Dedifferentiated amniotic fluid mesenchymal stem cell (primary cell): Measurements from ENCODE around the gene PRSS21.

Experiments used
- DNase-seq: peaks from one replicate; pipeline ENCODE4 v3.0.0-alpha.2; 2016; ENCODE audit errors: extremely low spot score

PRSS21 gene

GRCh38 chr16:2806286-2806685 lies 10.8 kb upstream of the PRSS21 start:
- no peak for DNase-seq

- no peak for DNase-seq
Measured at GRCh38 chr16:2808181-2808580, 8.9 kb upstream of the PRSS21 start.

GRCh38 chr16:2809149-2809760 lies 7.8 kb upstream of the PRSS21 start:
- DNase-seq = no peak

- DNase-seq = no peak
Measured at GRCh38 chr16:2810651-2811050, 6.4 kb upstream of the PRSS21 start.

- no peak for DNase-seq
Measured at GRCh38 chr16:2811703-2812471, 5.2 kb upstream of the PRSS21 start.

GRCh38 chr16:2813771-2814221 lies 3.2 kb upstream of the PRSS21 start:
- DNase-seq = no peak

GRCh38 chr16:2814551-2815298 lies 2.3 kb upstream of the PRSS21 start:
- no peak for DNase-seq

GRCh38 chr16:2815299-2815771 lies 1.7 kb upstream of the PRSS21 start:
- no peak for DNase-seq

GRCh38 chr16:2817340-2818271 lies 569 bp downstream of the PRSS21 start:
- DNase-seq = no peak

GRCh38 chr16:2818272-2818876 lies 1.3 kb downstream of the PRSS21 start:
- no peak for DNase-seq

- DNase-seq = no peak
Measured at GRCh38 chr16:2819179-2819938, 2.3 kb downstream of the PRSS21 start.

GRCh38 chr16:2819939-2820835 lies 3.1 kb downstream of the PRSS21 start:
- DNase-seq = no peak

- no peak for DNase-seq
Measured at GRCh38 chr16:2820836-2821486, 3.9 kb downstream of the PRSS21 start.

GRCh38 chr16:2821487-2822157 lies 4.6 kb downstream of the PRSS21 start:
- DNase-seq = no peak

- DNase-seq = no peak
Measured at GRCh38 chr16:2822158-2822495, 5.1 kb downstream of the PRSS21 start.

- no peak for DNase-seq
Measured at GRCh38 chr16:2822496-2822895, 5.5 kb downstream of the PRSS21 start.

GRCh38 chr16:2824626-2825025 lies 7.6 kb downstream of the PRSS21 start:
- no peak for DNase-seq

GRCh38 chr16:2825049-2825742 lies 8.2 kb downstream of the PRSS21 start:
- no peak for DNase-seq
